ENCODE measurements around the gene KIRREL2.

GRCh38 chr19:35812220-35813042 lies 44.3 kb upstream of the KIRREL2 start, which contains the start of gene PRODH2:
- TF ChIP-seq CTCF (IDR thresholded peaks at IDR 0.05 in 8 of 11, conservative IDR thresholded peaks at IDR 0.05 in 3 of 11) (no peak), POLR2A (IDR thresholded peaks at IDR 0.05) (no peak), POLR2AphosphoS5 (IDR thresholded peaks at IDR 0.05) (no peak)

All from spleen (tissue), 7 donors.